A172 (cell line): ENCODE results near the gene SHH. TPM values are rescaled to one million over a fixed set of nuclear protein-coding genes. Genes with fewer than 3 reads are reported as not detected.
A peak's percentile ranks its signal among the peaks of the same experiment; 100 is the strongest.

ENCODE experiments used
- DNase-seq: peaks from one replicate; pipeline ENCODE4 v3.0.0-alpha.2; 2015; ENCODE audit warnings: low spot score
- total RNA-seq: library from RNA; depleted of rRNA; stranded (reverse); fragments of >200 nt; shearing (Covaris generic); gene quantifications from 2 replicates; pipeline ENCODE4 v1.2.3, GENCODE V29; 2014; rRNA removed

Gene SHH
- total RNA-seq = 0.03 and 0.12 TPM in 2 replicates

- no peak for DNase-seq
These were observed at the start of gene SHH for GRCh38 chr7:155811895-155812761. SHH (minus strand) TSS chr7:155812463; CDS start chr7:155812122, 341 bp downstream.

- no peak for DNase-seq
These were observed 49.2 kb upstream of the SHH start for GRCh38 chr7:155861480-155861868.

GRCh38 chr7:155860840-155861479 lies 48.7 kb upstream of the SHH start:
- DNase-seq = peak; percentile 17

GRCh38 chr7:155860461-155860839 lies 48.2 kb upstream of the SHH start:
- no peak for DNase-seq

GRCh38 chr7:155858521-155859061 lies 46.3 kb upstream of the SHH start:
- DNase-seq = peak; percentile 79

- no peak for DNase-seq
These were observed 44.9 kb upstream of the SHH start for GRCh38 chr7:155857141-155857540.

- no peak for DNase-seq
These were observed 44.4 kb upstream of the SHH start for GRCh38 chr7:155856656-155857055.

- DNase-seq = no peak
These were observed 40.4 kb upstream of the SHH start for GRCh38 chr7:155852426-155853301.

GRCh38 chr7:155851892-155852291 lies 39.6 kb upstream of the SHH start:
- DNase-seq = no peak

GRCh38 chr7:155850766-155851678 lies 38.8 kb upstream of the SHH start:
- no peak for DNase-seq

- DNase-seq = no peak
These were observed 37.8 kb upstream of the SHH start for GRCh38 chr7:155850001-155850436.

- no peak for DNase-seq
These were observed 36.7 kb upstream of the SHH start for GRCh38 chr7:155848691-155849669.

- DNase-seq = no peak
These were observed 35.7 kb upstream of the SHH start for GRCh38 chr7:155847821-155848435.

- no peak for DNase-seq
These were observed 34.7 kb upstream of the SHH start for GRCh38 chr7:155846936-155847335.

- no peak for DNase-seq
These were observed 33.9 kb upstream of the SHH start for GRCh38 chr7:155846156-155846555.

GRCh38 chr7:155845226-155845625 lies 33.0 kb upstream of the SHH start:
- no peak for DNase-seq

GRCh38 chr7:155844526-155844925 lies 32.3 kb upstream of the SHH start:
- no peak for DNase-seq

- DNase-seq = no peak
These were observed 31.8 kb upstream of the SHH start for GRCh38 chr7:155844019-155844453.

GRCh38 chr7:155843426-155844018 lies 31.3 kb upstream of the SHH start:
- DNase-seq = no peak
